HG03280 (cell line): Measurements from ENCODE around the gene MYO16.
"Not testable (repeated sequence)": the region's sequence is repeated elsewhere in the genome, so short reads cannot be mapped to it uniquely, and the experiment has no call there.

ENCODE experiments used
- ATAC-seq: cut with Tn5 transposase; IDR thresholded peaks from one replicate; pipeline ENCODE4 v1.9.1; 2021; ENCODE audit warnings: mild to moderate bottlenecking, moderate library complexity; ENCODE audit not compliant: unreplicated experiment

MYO16 gene

DNA sequence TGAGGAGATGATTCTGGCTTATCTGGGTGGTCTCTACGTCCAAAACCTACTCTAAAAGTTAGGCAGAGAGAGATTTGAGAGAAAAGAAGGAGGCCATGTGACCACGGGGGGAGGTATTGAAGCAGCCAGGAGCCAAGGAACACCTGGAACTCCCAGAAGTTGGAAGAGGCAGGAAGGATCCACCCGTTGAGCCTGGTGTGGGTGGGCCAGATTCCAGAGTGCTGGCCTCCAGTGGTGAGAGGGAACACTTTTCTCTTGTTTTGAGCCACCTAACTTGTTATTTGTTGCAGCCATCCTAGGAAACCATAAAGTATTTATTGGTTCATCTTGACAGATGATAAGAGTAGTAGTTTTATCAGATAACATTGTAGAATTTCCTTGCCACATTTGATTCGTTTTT is 396.9 kb downstream of the MYO16 start:
- ATAC-seq = no peak

DNA sequence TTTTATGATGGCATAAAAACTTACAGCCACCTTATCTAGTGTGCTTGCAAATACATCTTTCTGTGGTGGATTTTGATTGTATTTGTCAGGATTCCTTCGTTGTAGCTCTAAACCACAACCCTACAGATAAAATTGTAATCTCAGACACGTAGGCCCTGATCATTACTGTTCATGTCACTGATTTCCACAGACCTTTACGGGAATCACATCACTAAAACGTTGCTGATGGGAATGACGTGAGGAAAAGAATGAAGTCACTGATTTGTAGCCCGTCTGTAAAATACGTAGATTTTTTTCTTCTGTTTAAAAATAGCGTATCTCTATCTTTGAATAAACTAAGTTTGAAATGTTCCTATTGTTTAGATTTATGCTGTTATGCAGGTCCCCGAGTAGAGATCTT is 399.2 kb downstream of the MYO16 start:
- ATAC-seq = no peak

DNA sequence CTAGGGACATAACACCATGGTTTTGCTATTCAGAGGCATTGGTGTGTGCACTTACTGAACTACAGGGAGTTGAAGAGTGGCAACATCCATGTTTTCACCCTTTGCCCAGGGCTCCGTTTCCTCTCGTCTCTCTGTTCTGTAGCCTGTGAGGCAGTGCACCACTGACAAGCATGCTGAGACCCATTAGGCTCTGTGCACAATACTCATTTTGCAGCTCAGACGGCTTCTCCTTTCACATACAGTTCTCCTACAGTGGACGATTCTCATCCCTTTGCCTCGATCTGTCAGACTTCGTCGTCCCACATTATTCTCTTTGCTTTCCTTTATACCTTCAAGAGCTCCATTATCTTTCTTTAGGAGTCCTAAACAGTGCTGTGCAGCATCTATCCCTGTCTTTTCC is 403.7 kb downstream of the MYO16 start:
- ATAC-seq = no peak

DNA sequence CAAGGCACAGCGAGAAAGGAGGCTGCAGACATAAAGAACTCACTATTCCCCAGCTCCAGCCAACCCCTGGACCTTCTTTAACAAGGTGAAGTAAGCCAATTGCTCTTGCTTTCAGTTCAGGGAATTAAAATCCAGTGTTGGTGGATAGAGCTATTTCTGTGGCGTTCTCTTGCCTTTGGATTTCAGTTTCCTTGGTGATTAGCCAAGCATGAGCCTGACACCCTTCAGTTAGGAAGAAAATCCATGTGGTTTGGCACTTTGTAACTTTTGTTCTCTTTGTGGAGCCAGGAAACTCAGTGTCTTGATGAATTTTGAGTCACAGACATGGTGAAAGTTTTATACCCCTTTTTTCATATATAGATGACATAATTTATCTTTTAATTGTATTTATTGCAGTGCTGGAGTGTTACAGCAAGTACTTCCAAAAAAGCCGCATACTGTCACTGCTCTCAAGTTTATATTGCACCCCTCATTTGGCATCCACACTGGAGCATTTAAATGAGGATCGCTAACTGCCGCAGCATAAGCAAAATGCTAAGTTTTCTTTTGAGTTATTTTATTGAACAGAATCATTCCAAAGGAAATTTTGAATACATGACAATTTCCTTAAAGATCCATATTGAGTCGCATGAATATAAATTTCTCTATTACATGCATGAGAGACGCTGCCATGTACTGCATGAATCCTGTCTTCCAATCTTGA is 406.8 kb downstream of the MYO16 start:
- ATAC-seq = no peak

DNA sequence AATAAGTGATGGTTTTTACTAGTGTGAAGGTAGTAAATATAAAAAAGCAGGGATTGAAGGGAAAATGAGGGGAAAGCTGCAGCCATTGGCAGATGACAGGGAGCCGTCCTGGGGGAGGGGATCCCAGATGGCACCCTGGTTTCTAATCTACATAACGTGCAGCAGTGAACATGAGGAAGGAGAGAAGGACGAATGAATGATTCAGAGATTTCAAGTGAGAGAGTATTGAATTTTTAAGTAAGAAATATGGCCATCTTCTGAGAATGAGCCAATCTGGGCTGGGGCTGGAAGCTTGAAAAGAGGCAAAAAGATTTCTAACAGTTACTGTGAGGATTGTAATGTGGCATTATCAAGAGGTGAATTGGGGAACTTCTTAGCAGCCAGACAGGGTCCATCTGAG is 414.2 kb downstream of the MYO16 start:
- no peak for ATAC-seq

DNA sequence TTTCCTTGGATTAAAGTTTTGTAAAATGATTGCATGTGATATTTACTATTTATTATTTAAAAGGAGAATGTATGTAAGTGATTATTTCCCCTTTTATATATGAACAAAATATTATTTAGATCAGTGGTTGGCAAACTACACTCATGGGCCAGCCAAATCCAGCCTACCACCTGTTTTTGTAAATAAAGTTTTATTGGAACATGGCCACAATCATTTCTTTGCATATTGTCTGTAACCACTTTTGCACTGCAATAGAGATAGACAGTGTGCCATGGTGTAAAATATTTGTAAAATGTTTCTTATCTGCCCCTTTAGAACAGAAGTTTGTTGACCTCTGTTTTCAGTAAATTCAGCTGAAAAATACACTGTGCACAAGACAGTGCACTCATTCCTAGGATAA is 426.4 kb downstream of the MYO16 start:
- no peak for ATAC-seq

DNA sequence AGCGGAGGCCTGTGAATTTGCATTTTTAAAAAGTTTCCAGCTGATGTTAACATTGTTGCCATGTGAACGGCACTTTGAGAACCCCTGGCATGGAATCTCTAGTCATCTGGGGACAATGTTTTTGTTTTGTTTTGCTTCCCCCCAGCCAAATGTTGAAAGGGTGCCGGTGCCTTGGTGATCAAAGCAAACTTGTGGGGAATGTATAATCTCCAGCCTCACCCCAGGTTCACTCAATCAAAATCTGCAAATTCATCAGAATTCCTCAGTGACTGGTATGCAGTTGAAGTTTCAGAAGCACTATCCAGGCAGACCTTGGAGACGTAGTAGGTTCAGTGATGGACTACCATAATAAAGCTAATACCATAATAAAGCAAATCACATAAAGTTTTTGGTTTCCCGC is 428.7 kb downstream of the MYO16 start:
- ATAC-seq = no peak

DNA sequence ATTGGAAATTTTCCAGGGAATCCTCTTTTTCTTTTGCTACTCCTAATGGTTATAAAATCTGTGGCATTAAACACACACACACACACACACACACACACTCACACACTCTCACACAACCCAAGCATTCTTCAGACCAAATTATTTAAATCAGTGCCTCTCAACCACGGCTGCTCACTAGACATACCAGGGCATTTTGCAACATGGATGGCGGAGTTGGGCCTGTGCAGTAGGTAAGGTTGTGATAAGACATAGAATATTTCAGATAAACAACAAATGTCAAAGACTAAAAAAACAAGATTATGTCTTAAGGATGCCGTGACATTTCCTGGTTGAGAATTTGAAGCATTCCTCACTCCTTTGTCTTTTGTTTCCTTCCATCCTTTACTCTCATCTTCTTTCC is 443.1 kb downstream of the MYO16 start:
- ATAC-seq = no peak

DNA sequence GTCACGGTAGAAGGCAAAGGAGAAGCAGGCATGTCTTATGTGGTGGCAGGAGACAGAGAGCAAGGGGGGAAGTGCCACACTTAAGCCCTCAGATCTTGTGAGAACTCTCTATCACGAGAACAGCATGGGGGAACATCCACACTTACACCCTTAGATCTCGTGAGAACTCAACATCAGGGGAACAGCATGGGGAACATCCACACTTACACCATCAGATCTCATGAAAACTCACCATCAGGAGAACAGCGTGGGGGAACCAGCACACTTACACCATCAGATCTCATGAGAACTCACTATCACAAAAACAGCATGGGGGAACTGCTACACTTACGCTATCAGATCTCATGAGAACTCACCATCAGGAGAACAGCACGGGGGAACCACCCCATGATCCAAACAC is 445.0 kb downstream of the MYO16 start:
- ATAC-seq = no peak

DNA sequence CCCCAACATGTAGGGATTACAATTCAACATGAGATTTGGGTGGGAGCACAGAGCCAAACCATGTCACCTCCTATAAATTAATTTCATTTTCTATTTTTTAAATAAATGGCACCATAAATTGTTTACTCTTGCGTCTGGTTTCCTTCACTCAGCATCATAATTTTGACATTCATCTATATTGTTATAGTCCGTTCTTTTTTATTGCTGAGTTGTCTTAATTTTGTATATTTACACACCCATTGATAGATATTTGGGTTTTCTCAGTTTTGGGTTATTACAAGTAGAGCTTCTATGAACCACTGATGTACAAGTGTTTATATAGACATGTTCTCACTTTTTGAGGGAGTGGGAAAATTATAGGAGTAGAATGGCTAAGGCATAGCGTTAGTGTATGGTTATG is 445.4 kb downstream of the MYO16 start:
- no peak for ATAC-seq

DNA sequence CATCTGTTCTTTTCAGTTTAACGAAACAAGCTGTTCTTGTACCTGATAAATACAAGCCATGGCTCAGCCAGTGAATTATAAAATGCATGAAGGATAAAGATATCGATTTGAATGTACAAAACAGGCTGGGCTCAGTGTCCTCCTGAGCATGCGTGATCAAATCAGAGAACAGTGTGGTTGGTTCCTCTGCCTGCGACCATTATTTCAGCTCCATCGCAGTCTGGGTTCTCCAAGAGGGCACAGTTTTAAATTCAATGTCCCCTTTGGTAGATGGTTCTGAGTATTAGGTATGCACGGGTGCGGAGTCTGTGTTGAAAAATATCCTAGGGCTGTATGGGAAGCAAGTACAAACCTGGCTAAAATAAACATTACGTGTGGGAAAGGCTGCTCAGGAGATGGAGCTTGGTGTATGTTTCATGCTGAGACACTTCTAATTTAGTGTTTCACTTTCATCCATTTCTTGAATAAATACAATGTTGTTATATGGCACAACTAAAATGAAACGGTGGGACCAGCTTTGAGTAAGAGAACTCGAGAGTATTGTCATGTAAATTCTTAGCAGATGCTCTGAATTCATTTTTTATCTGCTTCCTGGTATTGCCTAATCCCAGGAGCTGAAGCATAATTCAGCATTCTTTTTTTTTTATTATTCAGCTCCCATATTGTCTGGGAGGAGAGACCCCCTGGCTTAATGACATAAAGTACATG is 458.7 kb downstream of the MYO16 start:
- no peak for ATAC-seq

DNA sequence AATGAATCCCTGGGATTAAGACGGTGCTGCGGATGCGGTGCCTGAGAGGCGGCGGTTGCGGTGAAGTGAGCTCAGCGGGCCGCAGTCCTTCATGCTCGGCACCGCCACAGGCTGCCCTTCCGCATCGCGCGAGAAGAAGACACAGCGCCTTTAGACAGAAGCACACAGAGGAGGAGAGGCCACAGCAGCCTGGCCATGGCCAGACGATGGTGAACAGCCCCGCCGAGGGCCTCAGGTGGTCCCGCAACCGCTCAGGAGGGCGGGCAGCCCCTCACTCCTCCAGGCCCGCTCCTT is 459.2 kb downstream of the MYO16 start:
- ATAC-seq = no peak

DNA sequence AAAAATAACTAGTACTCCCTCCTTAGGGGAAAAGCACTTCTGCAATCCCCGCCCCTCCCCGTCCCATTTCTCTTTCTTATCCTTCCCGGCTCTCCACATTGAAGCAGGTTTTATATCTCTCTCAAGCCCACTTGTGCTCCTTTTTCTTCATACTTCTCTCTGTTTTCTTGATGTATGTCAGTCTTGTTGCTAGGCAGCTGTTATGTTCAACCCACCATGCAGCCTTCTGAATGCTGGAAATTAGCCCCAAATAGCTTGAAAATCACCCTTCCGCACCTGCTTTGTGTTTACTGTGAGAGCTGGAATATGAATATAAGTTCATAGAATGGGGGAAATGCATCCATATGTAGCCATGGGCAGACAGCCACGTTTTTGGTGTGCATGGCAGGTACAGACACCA is 461.4 kb downstream of the MYO16 start:
- ATAC-seq = no peak

DNA sequence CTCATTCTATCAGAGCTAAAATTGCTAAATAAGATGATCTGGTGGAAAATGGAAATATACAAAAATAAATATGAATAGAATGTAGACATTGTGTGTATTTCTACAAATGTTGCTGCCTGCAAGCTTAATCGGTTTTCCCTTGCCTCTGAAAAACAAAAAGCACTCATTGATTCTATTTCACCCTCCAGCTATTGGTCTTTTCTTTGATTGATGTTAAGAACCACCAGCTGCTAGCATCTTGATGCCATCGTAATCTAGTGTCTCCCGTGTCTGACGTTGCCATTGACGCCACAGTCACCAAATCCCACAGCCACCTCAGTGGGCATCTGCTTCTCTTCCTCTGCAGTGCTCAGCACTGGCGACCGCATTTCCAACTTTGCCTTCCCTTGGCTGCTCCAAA is 461.8 kb downstream of the MYO16 start:
- no peak for ATAC-seq

DNA sequence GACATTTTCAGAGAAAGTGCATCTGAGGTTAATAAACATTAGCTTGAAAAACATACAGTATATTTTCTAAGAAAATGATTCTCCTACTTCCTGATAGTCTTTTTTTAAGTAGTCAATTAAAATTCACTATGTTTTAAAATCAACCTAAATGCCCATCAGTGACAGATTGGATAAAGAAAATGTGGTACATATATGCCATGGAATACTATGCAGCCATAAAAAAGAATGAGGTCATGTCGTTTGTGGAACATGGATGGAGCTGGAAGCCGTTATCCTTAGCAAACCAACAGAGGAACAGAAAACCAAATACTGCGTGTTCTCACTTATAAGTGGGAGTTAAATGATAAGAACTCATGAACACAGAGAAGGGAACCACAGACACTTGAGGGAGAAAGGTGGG is 462.8 kb downstream of the MYO16 start:
- not testable (repeated sequence) for ATAC-seq

DNA sequence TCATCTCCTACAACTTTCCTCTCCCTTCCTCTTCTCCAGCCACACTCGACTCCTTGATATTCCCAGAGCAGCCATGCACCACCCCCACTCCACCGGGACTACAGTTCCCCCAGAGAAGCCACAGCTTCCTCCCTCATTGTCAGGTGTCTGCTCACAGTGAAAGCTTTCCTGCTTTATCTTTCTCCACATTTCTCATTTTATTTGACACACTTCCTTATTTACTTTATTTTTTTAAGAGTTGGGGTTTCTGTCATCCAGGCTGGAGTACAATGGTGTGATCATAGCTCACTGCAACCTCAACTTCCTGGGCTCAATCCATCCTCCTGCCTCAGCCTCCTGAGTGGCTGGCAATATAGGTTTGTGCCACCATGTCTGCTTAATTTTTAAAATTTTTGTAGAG is 464.6 kb downstream of the MYO16 start:
- ATAC-seq = no peak

DNA sequence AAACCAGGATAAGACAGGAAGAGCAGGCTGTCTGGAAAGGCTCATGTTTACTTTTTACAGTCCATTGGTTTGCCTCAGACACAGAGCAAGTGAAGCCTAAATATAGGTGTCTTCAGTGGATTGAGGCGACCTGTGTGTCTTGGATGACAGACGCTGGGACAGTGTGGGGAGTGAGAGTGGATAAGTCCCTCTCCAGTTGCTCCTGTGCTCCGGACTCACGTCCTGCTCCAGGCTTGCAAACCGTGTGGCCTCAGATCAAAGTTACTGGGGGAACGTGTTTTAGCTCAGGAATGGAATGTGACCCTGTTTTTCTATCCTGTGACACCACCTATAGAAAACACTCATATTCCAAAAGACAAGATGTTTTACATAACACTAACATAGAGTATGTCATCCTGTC is 465.7 kb downstream of the MYO16 start:
- ATAC-seq = no peak

DNA sequence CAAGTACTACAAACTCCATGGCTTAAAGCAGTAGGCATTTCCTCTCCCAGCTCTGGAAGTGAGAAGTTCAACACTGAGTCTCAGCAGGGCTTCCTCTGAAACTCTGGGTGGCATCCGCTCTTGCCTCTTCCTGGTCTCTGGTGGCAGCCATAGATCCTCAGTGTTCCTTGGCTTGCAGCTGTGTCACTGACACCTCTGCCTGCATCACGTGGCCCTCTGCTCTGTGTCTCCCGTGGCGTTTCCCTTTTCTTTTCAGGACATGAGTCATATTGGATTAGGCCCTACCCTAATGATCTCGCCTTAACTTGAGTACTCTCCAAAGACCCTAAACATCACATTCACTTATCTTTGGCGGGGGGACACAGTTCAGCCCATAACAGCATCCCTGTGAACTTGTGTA is 466.7 kb downstream of the MYO16 start:
- ATAC-seq = no peak

DNA sequence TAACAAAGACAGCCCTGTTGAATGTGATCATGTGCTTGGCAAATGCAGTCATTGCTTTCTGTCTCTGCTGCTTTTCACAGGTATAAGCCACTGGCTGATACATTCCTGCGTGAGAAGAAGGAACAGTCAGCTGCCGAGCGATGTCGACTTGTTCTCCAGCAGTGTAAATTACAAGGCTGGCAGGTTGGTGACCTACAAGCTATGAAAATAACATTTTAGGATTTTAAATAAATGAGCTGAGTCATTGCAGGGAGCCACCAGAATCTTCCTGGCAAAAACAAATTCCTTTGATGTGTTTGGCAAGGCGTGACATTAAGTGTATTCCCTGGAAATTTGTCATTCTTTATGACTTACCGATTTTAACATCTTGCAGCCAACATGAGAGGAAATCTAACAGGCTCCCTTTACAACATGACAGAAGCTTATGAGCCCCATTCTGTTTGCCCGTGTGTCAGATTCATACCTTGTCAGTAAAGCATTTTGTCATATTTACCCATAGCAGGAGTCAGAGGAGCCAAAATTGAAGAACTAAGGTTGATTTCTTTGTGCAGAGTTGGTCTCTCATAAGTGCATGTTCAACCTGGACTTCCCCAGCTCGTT is 471.4 kb downstream of the MYO16 start:
- no peak for ATAC-seq

DNA sequence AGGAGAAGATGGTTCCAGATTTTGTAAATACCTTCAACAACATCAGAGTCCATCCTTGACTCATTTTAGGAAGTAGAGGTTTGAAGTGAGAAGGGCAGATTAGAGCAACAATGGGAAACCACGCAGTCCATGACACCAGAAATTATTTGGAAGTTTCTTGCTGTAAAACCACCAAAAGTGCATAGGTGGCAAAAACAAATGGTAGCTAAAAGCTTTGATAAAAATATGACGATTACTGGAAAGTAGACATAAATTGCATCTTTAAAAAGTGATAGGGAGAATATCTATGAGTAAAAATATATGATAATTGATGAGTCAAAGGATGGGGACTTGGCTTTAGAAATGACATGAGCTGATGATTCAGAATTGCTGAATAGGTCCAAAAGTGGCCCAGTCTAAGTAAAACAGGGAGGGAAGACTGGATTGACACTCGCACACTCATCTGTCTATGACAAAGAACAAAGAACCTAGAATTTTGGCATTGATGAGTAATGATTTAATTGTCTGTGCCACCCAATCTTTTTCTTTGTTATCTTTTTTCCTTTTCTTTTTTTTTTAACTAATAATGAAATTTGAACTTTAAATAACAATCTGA is 472.2 kb downstream of the MYO16 start:
- ATAC-seq = no peak

DNA sequence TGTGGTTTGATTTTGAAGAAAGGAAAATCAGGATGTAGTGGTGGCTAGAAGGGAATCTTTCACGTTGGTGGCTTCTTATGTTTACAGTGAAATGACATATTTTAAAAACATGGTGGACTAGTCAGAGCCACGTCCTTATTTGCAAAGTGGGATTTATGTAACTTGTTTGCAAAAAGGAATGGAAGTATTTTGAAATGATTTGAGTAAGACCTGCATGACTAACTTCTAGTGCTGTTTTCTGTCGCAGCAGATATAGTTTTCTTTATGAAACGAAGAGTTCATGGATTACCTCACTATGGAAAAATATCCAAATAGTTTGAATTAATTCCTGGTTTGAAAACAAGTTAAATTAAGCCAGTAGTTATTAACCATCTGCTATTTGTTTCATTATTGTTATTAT is 476.5 kb downstream of the MYO16 start:
- ATAC-seq = no peak

DNA sequence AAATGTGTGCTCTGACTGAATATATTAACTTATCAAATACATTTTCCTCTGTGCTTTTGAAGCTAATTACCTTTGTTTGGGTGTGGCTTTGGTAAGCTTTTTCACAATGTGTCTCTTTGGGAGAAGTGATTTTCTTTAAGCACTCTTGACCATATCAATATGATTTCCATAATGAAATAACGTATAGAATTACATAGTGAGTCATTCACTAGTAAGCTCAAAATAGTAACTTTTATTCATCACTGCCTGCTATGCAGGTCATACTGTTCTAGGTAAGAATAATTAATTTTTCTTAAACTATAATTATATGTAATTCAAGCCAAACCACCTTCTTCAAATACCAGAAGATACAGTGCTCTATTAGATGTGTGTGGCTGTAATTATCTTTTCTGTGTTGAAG is 480.7 kb downstream of the MYO16 start:
- ATAC-seq = no peak
